IPS-20b (cell line): ENCODE data around the gene ZDHHC3.

Experiments used
- H3K27ac ChIP-seq: one replicate; pipeline ENCODE4 v1.5.1; 2013; ENCODE audit warnings: low read length
- H3K27me3 ChIP-seq: 2 replicates; pipeline ENCODE4 v1.6.1; 2013; ENCODE audit warnings: mild to moderate bottlenecking, low read length, inconsistent platforms; ENCODE audit not compliant: insufficient read depth
- H3K36me3 ChIP-seq: 2 replicates; pipeline ENCODE4 v1.6.1; 2013; ENCODE audit warnings: low read depth, mild to moderate bottlenecking, inconsistent platforms, low read length, moderate library complexity; ENCODE audit not compliant: insufficient read depth
- H3K4me1 ChIP-seq: 2 replicates; pipeline ENCODE4 v1.6.1; 2013; ENCODE audit warnings: mild to moderate bottlenecking, control low read depth, inconsistent platforms, low read length, moderate library complexity; ENCODE audit not compliant: insufficient read depth
- H3K4me3 ChIP-seq: 2 replicates; pipeline ENCODE4 v1.5.1; 2013; ENCODE audit warnings: mild to moderate bottlenecking, low read length, inconsistent platforms
- H3K9ac ChIP-seq: 2 replicates; pipeline ENCODE4 v1.6.1; 2013; ENCODE audit warnings: low read depth, mild to moderate bottlenecking, inconsistent platforms, low read length, moderate library complexity
- H3K9me3 ChIP-seq: 2 replicates; pipeline ENCODE4 v1.6.1; 2013; ENCODE audit warnings: mild to moderate bottlenecking, low read depth, low read length, inconsistent platforms; ENCODE audit not compliant: insufficient read depth

Gene ZDHHC3

DNA sequence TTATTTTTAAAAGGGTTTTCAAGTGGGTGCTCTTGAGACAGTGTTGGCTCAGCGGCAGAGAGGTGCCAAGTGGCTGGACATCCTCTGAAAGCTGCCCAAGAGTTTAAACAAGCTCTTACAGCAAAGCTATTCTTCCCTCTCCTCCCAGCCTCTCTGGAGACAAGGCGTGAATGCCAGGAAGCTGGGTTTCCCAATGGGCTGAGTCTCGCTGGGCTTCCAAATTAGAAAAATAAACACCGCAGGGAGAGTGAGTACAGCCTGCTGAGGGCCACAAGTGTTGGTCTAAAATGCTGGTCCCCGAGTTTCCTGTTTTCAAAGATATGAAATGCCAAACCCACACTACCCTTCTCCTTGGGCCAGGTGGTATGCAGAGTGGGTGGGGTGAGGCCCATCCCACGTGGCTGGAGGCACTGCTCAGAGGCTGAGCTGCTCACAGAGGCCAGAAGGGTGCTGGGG is 36.4 kb downstream of the ZDHHC3 start:
- no peaks in the 10 kb centered on the region for H3K4me1 ChIP-seq
- no peak overlapping the region for H3K4me3 ChIP-seq
- H3K36me3 ChIP-seq = peaks cover 62% of the 10 kb centered on the region
- H3K9ac ChIP-seq = no peak overlapping the region
- H3K27ac ChIP-seq = no peak overlapping the region
- no peaks in the 10 kb centered on the region for H3K9me3 ChIP-seq
- H3K27me3 ChIP-seq = no peaks in the 10 kb centered on the region

- no peak overlapping the region for H3K9ac ChIP-seq
- no peak overlapping the region for H3K4me3 ChIP-seq
- no peaks in the 10 kb centered on the region for H3K9me3 ChIP-seq
- no peak overlapping the region for H3K27ac ChIP-seq
- H3K36me3 ChIP-seq = peaks cover 66% of the 10 kb centered on the region
- no peaks in the 10 kb centered on the region for H3K27me3 ChIP-seq
- H3K4me1 ChIP-seq = peaks cover 9% of the 10 kb centered on the region; the same call in 1 of the 2 replicates
Measured at GRCh38 chr3:44932986-44933944, 42.7 kb downstream of the ZDHHC3 start.

DNA sequence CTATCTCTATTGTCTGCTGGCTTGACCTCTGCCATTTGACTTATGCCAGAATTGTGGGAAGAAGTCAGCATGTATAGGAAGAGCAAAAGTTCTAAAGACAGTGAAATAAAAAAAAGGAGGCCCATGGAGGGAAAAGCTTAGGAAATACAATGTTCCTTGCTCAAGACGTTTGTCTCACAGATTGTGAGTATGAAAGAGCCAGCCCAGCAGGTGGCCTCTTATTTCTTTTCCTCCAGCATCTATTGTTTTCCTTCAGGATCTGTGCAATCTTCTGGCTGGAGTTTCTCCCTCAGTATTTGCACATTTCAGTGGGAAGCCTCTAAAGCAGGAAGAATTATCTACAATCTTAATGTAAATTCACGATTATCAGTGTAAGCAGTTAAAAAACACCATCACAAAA is 43.7 kb downstream of the ZDHHC3 start:
- Histone ChIP-seq H3K36me3 (peaks cover 62% of the 10 kb centered on the region), H3K4me1 (peaks cover 9% of the 10 kb centered on the region; the same call in 1 of the 2 replicates), H3K9ac (no peak overlapping the region), H3K27ac (no peak overlapping the region), H3K4me3 (no peak overlapping the region), H3K9me3 (no peaks in the 10 kb centered on the region), H3K27me3 (no peaks in the 10 kb centered on the region)

DNA sequence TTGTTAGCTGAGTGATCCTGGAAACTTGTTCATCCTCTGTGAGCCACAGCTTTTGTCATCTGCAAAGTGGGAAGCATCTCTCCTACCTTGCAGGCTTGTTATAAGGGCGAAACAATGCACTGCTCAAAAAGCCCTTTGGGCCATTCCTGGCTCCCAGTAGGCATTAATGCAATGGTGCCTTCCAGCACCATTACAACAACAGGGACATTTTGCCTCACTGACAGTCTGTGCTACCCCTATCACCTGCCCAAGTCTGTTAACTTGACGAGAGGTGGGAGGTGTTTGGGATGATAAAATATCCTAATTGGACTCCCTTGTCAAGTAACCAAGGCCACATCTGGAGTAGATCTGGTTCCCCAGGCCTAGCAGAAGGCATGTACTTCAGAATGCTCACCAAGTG is 44.2 kb downstream of the ZDHHC3 start:
- Histone ChIP-seq H3K4me1 (peaks cover 9% of the 10 kb centered on the region; the same call in 1 of the 2 replicates), H3K27ac (no peak overlapping the region), H3K36me3 (peaks cover 65% of the 10 kb centered on the region), H3K9ac (no peak overlapping the region), H3K27me3 (no peaks in the 10 kb centered on the region), H3K9me3 (no peaks in the 10 kb centered on the region), H3K4me3 (no peak overlapping the region)

DNA sequence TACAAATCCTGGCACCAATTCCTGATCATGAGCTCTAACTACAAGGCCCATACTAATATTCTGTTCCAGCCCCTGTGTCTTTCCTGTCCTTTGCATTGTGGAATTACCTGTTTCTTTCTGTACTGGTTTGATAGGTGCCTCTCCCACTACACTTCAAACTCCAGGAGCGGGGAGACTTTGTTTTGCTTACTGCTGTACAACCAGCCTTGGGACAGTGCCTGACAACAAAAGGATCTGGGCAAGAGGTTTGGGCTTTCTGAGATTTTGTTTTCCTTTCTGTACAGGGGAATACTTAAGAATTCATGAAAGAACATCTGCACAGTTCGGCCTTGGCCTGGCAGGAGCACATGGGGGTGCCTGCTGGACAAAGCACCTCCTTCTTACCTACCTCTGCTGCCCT is 45.1 kb downstream of the ZDHHC3 start:
- H3K4me1 ChIP-seq = peaks cover 9% of the 10 kb centered on the region; the same call in 1 of the 2 replicates
- no peak overlapping the region for H3K27ac ChIP-seq
- peaks cover 73% of the 10 kb centered on the region for H3K36me3 ChIP-seq
- no peaks in the 10 kb centered on the region for H3K9me3 ChIP-seq
- no peaks in the 10 kb centered on the region for H3K27me3 ChIP-seq
- H3K9ac ChIP-seq = no peak overlapping the region
- no peak overlapping the region for H3K4me3 ChIP-seq

GRCh38 chr3:44929782-44930181 is 46.2 kb downstream of the ZDHHC3 start:
- no peak overlapping the region for H3K27ac ChIP-seq
- peaks cover 9% of the 10 kb centered on the region; the same call in 1 of the 2 replicates for H3K4me1 ChIP-seq
- no peaks in the 10 kb centered on the region for H3K9me3 ChIP-seq
- no peak overlapping the region for H3K4me3 ChIP-seq
- peaks cover 83% of the 10 kb centered on the region for H3K36me3 ChIP-seq
- no peak overlapping the region; the same call in 1 of the 2 replicates for H3K9ac ChIP-seq
- H3K27me3 ChIP-seq = no peaks in the 10 kb centered on the region

GRCh38 chr3:44927371-44927770 is 48.6 kb downstream of the ZDHHC3 start:
- H3K4me3 ChIP-seq = no peak overlapping the region
- no peaks in the 10 kb centered on the region for H3K27me3 ChIP-seq
- no peak overlapping the region for H3K27ac ChIP-seq
- H3K4me1 ChIP-seq = 0 out of 2 replicates have a peak, but pooled peaks cover 3% of the 10 kb centered on the region
- peaks cover 66% of the 10 kb centered on the region for H3K36me3 ChIP-seq
- no peaks in the 10 kb centered on the region for H3K9me3 ChIP-seq
- no peak overlapping the region for H3K9ac ChIP-seq

DNA sequence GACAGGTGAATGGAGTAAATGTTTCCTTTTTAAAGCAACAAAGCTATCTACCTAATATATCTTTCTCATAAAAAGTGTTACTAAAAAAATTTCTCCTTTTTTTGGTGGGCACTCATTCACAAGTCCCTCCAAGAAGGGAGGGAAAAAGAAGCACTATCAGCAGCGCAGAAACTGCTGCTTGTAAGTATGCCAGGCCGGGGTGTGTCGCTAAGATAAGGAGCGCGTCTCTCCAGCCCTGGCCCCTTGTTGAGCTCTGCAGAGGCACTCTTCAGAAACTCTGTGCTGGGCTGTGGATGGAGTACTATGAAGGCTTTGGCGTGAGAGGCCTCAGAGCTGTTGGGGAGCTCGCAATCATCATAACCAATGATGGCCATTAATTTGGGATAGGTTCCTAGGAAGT is 49.1 kb downstream of the ZDHHC3 start:
- H3K27me3 ChIP-seq = no peaks in the 10 kb centered on the region
- no peak overlapping the region for H3K9ac ChIP-seq
- H3K4me3 ChIP-seq = no peak overlapping the region
- peaks cover 66% of the 10 kb centered on the region for H3K36me3 ChIP-seq
- H3K9me3 ChIP-seq = no peaks in the 10 kb centered on the region
- H3K27ac ChIP-seq = no peak overlapping the region
- H3K4me1 ChIP-seq = 0 out of 2 replicates have a peak, but pooled peaks cover under 1% of the 10 kb centered on the region

- Histone ChIP-seq H3K9ac (no peak overlapping the region), H3K36me3 (peaks cover 62% of the 10 kb centered on the region), H3K27ac (no peak overlapping the region), H3K4me3 (no peak overlapping the region), H3K27me3 (no peaks in the 10 kb centered on the region), H3K4me1 (no peaks in the 10 kb centered on the region), H3K9me3 (no peaks in the 10 kb centered on the region)
Measured at GRCh38 chr3:44926172-44926571, 49.8 kb downstream of the ZDHHC3 start.

DNA sequence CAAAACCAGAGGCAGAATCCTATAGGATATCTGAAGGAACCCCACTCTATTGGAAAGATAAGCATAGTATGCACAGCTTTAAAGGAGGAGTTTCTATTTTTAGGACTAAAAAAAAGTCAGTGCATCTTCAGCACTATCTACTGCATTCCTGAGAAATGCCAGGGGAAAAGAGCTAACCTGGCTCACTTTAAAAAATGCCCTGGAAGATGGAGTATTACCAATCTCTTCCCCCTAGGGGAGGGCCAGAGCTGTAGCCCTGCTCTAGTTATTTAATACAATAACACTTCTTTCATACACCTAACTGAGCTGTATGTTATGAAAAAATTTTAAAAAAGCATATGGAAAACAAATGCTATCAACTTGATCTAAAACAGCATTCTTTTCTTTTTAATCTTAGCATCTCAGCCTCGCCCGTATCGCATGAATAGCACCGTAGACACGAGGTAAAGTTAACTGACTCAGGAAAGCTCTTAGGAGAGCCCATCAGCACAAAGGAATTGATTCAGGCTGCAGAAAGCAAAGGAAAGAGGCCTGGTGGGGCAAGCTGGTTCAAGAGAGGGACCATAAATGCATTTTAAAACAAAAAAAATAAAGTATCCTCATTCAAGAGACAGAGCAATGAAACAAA is 51.4 kb downstream of the ZDHHC3 start:
- no peaks in the 10 kb centered on the region for H3K9me3 ChIP-seq
- no peak overlapping the region for H3K4me3 ChIP-seq
- H3K4me1 ChIP-seq = no peaks in the 10 kb centered on the region
- peaks cover 53% of the 10 kb centered on the region for H3K36me3 ChIP-seq
- no peaks in the 10 kb centered on the region for H3K27me3 ChIP-seq
- H3K9ac ChIP-seq = no peak overlapping the region
- H3K27ac ChIP-seq = no peak overlapping the region

GRCh38 chr3:44923632-44924456 is 52.1 kb downstream of the ZDHHC3 start:
- H3K9me3 ChIP-seq = no peaks in the 10 kb centered on the region
- no peaks in the 10 kb centered on the region for H3K4me1 ChIP-seq
- H3K36me3 ChIP-seq = peaks cover 45% of the 10 kb centered on the region
- no peak overlapping the region for H3K9ac ChIP-seq
- H3K27me3 ChIP-seq = no peaks in the 10 kb centered on the region
- no peak overlapping the region for H3K4me3 ChIP-seq
- H3K27ac ChIP-seq = no peak overlapping the region
